ENCODE results near the gene XPC. TPM values are rescaled to one million over a fixed set of nuclear protein-coding genes. Genes with fewer than 3 reads are reported as not detected.
"Not testable (repeated sequence)": the region's sequence is repeated elsewhere in the genome, so short reads cannot be mapped to it uniquely, and the experiment has no call there.

XPC gene
- total RNA-seq, 2 donors from 2014 or later = 33.0 to 40.0 TPM

- Histone ChIP-seq H3K27ac (ENCODE audit: low read depth, low read length) (no peak overlapping the region), H3K9ac (ENCODE audit: extremely low read depth, low read length, poor library complexity, severe bottlenecking) (no peak overlapping the region), H3K27me3 (ENCODE audit: control insufficient read depth, insufficient read depth, low read length, poor library complexity, severe bottlenecking) (no peaks in the 10 kb centered on the region), H3K4me1 (ENCODE audit: control insufficient read depth, insufficient read depth, low read length) (no peaks in the 10 kb centered on the region), H3K9me3 (ENCODE audit: control insufficient read depth, low read length) (peaks cover 20% of the 10 kb centered on the region), H3K36me3 (ENCODE audit: control insufficient read depth, insufficient read depth, low read length) (peaks cover 67% of the 10 kb centered on the region), H3K4me3 (ENCODE audit: low read length) (no peak overlapping the region)
- H3K4me1 Mint-ChIP-seq = peaks cover 5% of the 10 kb centered on the region
- H3K27me3 Mint-ChIP-seq (ENCODE audit: insufficient read depth) = no peaks in the 10 kb centered on the region
- no peaks in the 10 kb centered on the region for H3K9me3 Mint-ChIP-seq
- H3K4me3 Mint-ChIP-seq = no peak overlapping the region
- WGBS, 2 experiments (ENCODE audit: insufficient coverage in 1 of 2, insufficient read length in 1 of 2) = 96 to 100% methylated on average over 7 of the region's 7 CpGs
- DNase-seq = peak; percentile 66
- H3K27ac Mint-ChIP-seq = no peak overlapping the region
- peak; percentile 77 for TF ChIP-seq CTCF (conservative IDR thresholded peaks at IDR 0.05)
- H3K36me3 Mint-ChIP-seq (ENCODE audit: low read depth) = peaks cover 44% of the 10 kb centered on the region
These were observed 64.3 kb downstream of the XPC start for GRCh38 chr3:14113965-14114635.

- Mint-ChIP-seq H3K27me3 (ENCODE audit: insufficient read depth) (no peaks in the 10 kb centered on the region), H3K4me1 (peaks cover 5% of the 10 kb centered on the region), H3K4me3 (no peak overlapping the region), H3K9me3 (no peaks in the 10 kb centered on the region), H3K36me3 (ENCODE audit: low read depth) (peaks cover 43% of the 10 kb centered on the region), H3K27ac (no peak overlapping the region)
- no peak overlapping the region for H3K9ac ChIP-seq (ENCODE audit: extremely low read depth, low read length, poor library complexity, severe bottlenecking)
- no peak overlapping the region for H3K4me3 ChIP-seq (ENCODE audit: low read length)
- H3K36me3 ChIP-seq (ENCODE audit: control insufficient read depth, insufficient read depth, low read length) = peaks cover 52% of the 10 kb centered on the region
- no peaks in the 10 kb centered on the region for H3K4me1 ChIP-seq (ENCODE audit: control insufficient read depth, insufficient read depth, low read length)
- H3K27me3 ChIP-seq (ENCODE audit: control insufficient read depth, insufficient read depth, low read length, poor library complexity, severe bottlenecking) = no peaks in the 10 kb centered on the region
- no peak for TF ChIP-seq CTCF (conservative IDR thresholded peaks at IDR 0.05)
- DNase-seq = no peak
- peaks cover 20% of the 10 kb centered on the region for H3K9me3 ChIP-seq (ENCODE audit: control insufficient read depth, low read length)
- WGBS, 2 experiments (ENCODE audit: insufficient coverage in 1 of 2, insufficient read length in 1 of 2) = 99 to 100% methylated on average over 3 to 4 of the region's 4 CpGs
- H3K27ac ChIP-seq (ENCODE audit: low read depth, low read length) = no peak overlapping the region
These were observed 67.7 kb downstream of the XPC start for GRCh38 chr3:14110699-14111098.

GRCh38 chr3:14109821-14110220 lies 68.6 kb downstream of the XPC start:
- H3K27ac Mint-ChIP-seq; H3K27ac ChIP-seq (ENCODE audit: low read depth, low read length); H3K4me3 Mint-ChIP-seq; H3K4me1 ChIP-seq (ENCODE audit: control insufficient read depth, insufficient read depth, low read length); H3K9ac ChIP-seq (ENCODE audit: extremely low read depth, low read length, poor library complexity, severe bottlenecking); H3K27me3 ChIP-seq (ENCODE audit: control insufficient read depth, insufficient read depth, low read length, poor library complexity, severe bottlenecking); H3K9me3 Mint-ChIP-seq; H3K27me3 Mint-ChIP-seq (ENCODE audit: insufficient read depth); DNase-seq; H3K4me1 Mint-ChIP-seq; H3K4me3 ChIP-seq (ENCODE audit: low read length): not testable (repeated sequence)
- peaks cover 35% of the 10 kb centered on the region for H3K36me3 Mint-ChIP-seq (ENCODE audit: low read depth)
- Histone ChIP-seq H3K36me3 (ENCODE audit: control insufficient read depth, insufficient read depth, low read length) (peaks cover 44% of the 10 kb centered on the region), H3K9me3 (ENCODE audit: control insufficient read depth, low read length) (peaks cover 20% of the 10 kb centered on the region)
- 98 to 100% methylated on average over 1 to 5 of the region's 5 CpGs for WGBS, 2 experiments (ENCODE audit: insufficient coverage in 1 of 2, insufficient read length in 1 of 2)

All from endodermal cell (in vitro differentiated cells).